NCI-H2227 (cell line): Measurements from ENCODE around the gene STX4.

Experiments
- DNase-seq: peaks from one replicate; lab custom pipeline; 2025; ENCODE audit not compliant: unreplicated experiment; lab: John Stamatoyannopoulos, UW

Gene STX4

DNA sequence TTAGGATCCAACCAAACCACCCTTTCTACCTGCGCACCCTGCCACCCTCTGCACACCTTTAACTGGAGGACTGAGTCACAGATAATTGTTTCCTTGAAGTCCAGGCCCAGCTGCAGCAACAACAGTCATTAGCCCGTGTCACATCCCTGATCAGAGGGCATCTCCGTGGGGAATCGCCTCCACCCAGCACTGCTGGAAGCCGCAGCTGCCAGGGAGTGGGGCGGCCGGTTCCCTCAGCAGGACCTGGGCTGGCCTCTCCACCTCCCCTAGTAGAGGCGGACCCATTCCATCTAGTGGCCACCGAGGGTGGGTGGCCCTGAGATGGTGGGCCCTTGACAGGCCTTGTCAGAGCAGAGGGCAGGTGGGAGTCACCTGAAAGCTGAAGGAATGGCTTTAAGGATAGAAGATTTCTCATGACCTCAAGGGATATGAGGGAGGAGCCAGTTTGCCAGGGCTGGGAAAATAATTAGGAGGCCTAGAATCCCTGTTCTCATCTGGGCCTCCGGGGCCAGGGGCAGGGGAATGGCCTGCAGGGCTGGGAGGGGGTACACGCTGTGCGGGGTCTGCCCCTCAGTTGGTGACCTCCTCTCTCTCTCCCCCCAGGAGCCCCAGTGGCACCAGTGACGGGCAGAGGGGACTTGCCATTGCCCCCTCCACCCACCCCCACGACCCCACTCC, 49.1 kb downstream of the STX4 start:
- peak; percentile 22 for DNase-seq

DNA sequence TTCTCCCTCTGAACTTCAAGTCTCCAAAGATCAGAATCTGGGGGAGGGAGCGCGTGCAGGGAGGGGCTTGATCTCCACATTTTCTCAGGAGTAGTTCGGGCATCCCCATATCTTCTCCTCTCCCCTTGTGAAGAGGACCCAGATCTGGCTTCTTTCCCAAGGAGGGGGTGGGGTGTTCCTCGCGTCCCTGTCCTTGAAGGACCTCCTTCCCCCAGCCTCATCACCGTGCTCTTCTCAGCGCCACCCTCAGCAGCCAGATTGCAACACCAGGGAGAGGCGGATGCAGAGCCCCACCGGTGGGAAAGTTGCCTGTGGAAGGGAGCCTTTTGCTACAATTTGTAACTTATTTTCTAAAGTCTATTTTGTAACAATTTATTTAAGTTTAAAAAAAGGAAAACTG, 49.7 kb downstream of the STX4 start:
- peak; percentile 45 for DNase-seq

DNA sequence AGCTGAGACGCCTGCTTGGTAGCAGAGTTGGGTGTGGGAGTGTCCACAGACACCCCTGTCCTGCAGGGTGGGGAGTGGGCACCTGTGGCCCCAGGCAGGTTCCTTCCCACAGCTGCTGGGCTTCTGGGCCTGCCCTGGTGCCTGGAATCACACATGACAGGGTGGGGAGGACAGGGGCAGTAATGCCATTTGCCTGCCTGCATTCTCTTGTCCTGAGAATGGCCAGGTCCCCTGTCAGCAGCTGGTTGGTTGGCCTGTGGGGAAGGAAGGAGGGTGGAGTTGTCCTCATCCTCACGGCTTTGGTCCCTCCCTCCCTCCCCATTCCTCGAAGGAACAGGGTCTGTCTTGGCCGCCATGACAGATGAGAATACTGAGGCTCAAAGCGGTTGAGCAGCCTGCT, 50.2 kb downstream of the STX4 start:
- DNase-seq, result no peak

DNA sequence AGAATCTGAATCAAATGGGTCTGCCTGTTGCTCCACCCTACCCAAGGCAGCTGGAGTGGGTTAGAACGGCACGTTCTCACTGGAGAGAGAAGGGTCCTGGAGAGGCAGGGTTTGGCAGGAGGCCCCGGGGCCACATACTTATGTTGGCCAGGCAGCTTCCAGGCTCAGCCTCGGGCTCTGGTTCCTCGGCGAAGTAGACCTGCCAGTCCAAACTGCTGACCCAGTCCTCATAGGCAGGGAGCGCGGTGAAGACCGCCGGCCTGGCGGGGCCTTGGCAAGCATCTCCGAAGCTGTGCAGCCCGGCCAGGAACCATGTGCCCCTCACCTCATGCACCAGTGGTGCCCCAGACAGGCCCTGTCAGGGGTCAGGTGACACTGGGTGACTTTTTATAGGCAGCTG, 50.6 kb downstream of the STX4 start:
- no peak for DNase-seq

DNA sequence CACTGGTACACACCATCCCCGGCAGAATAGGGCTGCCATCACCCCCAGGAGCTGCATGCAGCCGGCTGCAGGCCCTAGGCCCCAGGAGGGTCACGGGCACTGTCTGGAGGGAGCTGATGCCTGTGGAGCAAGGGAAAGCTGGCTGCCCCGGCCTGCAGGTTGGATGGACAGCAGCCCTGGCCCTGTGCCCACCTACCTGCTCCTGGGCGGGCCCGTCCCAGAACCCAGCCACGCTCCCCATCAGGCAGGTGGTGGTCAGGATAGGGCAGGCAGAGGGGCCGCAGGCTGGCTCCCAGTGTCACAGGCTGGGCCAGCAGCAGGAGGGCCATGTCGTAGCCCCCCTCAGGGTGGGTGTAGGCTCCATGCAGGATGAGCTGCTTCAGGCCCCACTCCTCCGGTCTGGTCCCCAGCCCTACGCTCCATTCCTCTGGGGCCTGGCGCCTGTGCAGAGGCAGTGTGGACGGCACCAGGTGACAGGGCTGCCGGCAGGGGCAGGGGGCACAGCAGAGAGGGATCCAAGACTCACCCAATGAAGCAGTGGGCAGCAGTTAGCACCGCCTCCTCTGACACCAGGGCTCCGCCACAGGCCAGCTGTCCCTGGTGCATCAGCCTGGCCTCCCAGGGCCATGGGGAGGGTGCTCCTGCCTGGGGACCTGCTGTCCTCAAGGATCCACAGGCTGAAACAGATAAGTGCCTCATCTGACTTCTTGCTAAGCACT, 51.4 kb downstream of the STX4 start:
- no peak for DNase-seq

DNA sequence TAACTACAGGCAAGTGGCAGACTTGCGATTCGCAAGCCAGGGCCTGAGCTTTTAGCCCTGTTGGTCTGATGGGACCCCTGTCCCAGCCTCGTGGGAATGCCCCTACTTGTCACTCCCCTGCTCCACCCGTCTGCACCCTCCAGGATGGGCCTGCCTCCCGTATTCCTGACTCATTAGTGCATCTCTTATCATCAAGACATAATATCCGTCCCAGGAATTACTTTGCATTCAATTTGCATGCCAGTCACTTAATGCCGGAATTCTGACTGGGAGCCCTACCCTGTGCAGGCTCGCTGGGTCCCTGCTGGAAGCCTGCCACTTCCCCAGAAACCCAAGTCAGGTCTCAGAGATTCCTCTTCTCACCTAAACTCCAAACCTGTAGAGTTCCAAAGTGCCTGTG, 52.1 kb downstream of the STX4 start:
- DNase-seq, result no peak

DNA sequence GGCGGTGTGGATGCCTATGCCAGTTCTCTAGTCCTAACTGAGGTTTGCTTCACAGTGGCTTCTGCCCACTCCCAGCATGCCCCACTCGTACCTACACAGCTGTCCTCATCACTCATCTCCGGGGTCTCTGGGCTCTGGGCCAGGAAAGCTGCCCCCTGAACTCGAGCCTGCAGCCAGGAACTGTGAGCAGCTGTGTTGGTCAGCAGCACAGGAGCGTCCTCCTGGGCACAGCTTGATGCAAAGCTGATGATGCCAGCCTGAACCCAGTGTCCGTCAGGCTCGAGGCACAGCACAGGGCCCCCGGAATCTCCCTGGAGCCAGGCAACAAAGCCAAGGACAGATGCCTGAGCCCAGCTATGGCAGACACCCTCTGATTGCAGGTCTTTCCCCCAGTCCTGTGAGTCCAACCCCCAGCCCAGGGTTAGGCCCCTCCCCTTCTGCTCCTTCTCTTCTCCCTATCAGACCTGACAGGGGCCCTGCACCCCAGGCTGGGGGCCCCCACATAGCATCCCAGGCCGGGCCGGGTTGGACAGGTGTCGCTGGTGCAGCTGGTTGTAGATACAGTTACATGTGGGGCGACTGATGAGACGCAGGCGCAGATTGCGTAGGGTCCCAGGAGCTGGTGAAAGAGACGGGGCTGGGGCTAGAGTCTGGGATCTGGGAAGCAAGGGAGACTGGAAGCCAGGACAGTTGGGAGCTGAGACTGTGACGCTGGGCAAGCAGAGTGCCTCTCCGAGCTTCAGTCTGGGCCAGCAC, 52.7 kb downstream of the STX4 start:
- DNase-seq, result no peak

DNA sequence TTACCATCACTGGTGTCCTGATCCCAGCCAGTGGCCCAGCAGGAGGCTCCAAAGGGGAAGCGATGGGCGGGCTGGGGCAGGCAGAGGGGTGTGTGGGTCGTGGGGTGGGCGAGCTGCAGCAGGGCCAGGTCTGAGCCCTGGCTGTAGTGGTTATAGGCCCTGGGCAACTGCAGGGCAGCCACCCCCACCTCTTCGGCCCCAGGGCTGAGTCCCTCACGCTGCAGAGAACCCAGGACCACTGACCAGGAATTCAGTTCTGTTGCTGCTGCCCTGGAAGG, 53.2 kb downstream of the STX4 start:
- DNase-seq, result no peak

DNA sequence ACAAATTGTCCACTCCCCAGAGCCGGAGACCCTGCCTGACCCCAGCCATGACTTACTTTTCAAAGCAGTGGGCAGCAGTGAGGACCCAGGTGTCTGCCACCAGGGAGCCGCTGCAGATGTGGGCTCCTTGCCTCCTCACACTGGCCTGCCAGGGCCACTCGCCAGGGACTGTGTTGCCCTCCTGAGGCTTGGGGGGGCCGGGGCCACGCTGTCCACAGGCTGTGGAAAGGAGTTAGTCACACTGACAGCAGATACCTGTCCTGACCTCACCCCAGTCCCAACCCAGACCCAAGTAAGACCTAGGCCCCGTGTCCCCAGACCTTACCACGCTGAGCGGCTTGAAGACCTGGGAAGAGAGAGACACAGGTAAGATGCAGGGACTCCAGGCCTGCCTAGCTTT, 54.1 kb downstream of the STX4 start:
- no peak for DNase-seq

DNA sequence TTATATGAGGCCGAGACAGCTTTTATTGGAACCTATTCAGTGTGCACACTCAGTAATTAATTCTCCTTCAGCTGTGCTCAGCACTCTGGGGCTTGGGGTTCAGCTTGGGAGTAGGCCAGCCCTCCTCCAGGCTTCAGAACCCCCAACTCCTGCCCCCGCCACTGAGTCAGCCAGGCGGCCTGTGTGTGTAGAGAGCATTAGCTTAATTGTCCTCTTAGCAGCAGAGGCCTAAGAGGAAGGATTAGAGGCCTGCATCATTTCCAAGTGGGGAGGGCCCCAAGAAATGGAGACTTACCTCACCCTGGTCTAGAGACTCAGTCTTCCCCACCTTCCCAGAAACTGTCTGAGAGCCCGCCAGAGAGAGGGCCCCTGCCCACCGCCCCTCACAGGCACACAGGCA, 54.6 kb downstream of the STX4 start:
- no peak for DNase-seq

DNA sequence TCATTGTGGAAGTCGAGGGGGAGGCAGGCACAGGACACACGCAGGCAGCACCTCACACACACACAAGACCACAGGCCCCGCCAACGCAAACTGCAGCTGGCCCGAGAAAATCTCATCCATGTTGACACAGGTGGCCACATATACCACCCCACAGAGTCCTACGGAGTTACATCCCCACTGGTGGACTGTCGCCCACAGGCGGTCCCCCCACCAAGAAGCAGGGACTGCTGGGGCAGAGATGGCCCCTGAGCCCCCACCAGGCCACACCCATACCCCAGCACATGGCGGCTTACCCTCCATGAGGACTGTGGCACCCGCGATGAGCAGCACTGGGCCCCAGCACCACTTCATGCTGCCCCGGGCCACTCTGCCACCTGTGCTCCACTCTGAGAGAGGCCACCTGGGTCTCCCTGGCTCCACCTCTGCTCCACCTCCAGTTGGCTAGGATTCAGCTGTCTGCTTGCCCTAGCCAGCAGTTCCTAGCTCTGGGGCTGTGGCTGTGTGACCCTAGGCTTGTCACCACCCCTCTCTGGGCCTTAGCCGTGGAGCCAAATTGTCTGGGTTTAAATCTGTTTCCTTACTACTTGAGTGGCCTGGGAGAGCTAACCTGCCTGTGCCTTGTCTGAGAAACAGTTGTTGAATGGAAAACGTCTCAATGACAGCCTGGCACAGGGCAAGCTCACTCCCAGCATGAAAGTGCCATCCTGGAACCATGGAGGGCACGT, 55.3 kb downstream of the STX4 start, which contains the start of gene PRSS53:
TSS of gene PRSS53 (minus strand) at position 485 of the 725 bp plus-strand sequence. CDS start at position 351, 134 bp downstream.
- no peak for DNase-seq

DNA sequence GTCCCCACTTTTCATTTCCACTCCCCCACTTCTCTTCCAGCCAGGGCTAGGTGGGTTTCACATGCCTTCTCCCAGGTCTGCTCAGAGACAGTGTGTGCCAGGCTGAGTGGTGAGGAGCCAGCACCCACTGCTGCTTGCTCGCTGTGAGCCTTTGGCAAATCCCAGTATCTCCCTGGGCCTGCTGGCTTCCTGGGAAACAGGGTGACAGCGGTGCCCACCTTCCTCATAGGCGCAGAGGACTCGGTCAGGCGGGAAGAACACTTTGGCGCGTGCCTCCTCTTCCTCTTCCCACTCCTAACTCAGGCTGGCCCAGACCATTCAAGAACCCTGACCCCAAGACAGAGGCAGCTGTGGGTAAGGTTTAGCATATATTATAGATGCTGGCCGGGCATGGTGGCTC, 55.8 kb downstream of the STX4 start:
- no peak for DNase-seq
